ENCODE results near the gene MYL9. TPM values are rescaled to one million over a fixed set of nuclear protein-coding genes. Genes with fewer than 3 reads are reported as not detected.
"Not testable (repeated sequence)": the region's sequence is repeated elsewhere in the genome, so short reads cannot be mapped to it uniquely, and the experiment has no call there.

MYL9 gene
- total and polyA plus RNA-seq, 7 donors, result 23.1 to 86.6 (median 42.5) TPM

GRCh38 chr20:36550790-36551299 lies 9.5 kb downstream of the MYL9 start:
- Histone ChIP-seq H3K27ac (no peak overlapping the region), H3K4me3 (no peak overlapping the region), H3K9me3 (no peaks in the 10 kb centered on the region), H3K36me3 (ENCODE audit: insufficient read depth in 1 of 2, low read depth in 1 of 2) (no peaks in the 10 kb centered on the region), H3K27me3 (ENCODE audit: insufficient read depth in 3 of 3, low read length in 2 of 3) (no peaks in the 10 kb centered on the region), H3K4me1 (no peaks in the 10 kb centered on the region)
- 68 to 70% (median 70%) methylated on average over 15 of the region's 15 CpGs for WGBS, 3 donors
- ATAC-seq, result no peak
- TF ChIP-seq CTCF (IDR thresholded peaks at IDR 0.05), result no peak
- intact Hi-C loops (cut with DNase I), result no loop called here
- DNase-seq, result peak in 1 of 2 donors; percentile 49

GRCh38 chr20:36555248-36555647 lies 13.9 kb downstream of the MYL9 start:
- Histone ChIP-seq H3K27ac (no peak overlapping the region), H3K27me3 (ENCODE audit: insufficient read depth in 3 of 3, low read length in 2 of 3) (no peaks in the 10 kb centered on the region), H3K9me3 (no peaks in the 10 kb centered on the region), H3K36me3 (ENCODE audit: insufficient read depth in 1 of 2, low read depth in 1 of 2) (no peaks in the 10 kb centered on the region), H3K4me3 (no peak overlapping the region), H3K4me1 (no peaks in the 10 kb centered on the region)
- no peak for TF ChIP-seq CTCF (IDR thresholded peaks at IDR 0.05)
- 92 to 96% (median 94%) methylated on average over 2 of the region's 2 CpGs for WGBS, 3 donors
- DNase-seq, result no peak
- intact Hi-C loops (cut with DNase I), result no loop called here
- ATAC-seq, result no peak

- H3K36me3 ChIP-seq (ENCODE audit: insufficient read depth in 1 of 2, low read depth in 1 of 2), result no peaks in the 10 kb centered on the region
- WGBS, 3 donors, result 69 to 73% (median 72%) methylated on average over 2 of the region's 2 CpGs
- no peaks in the 10 kb centered on the region for H3K4me1 ChIP-seq
- H3K27ac ChIP-seq, result no peak overlapping the region
- H3K27me3 ChIP-seq (ENCODE audit: insufficient read depth in 3 of 3, low read length in 2 of 3), result no peaks in the 10 kb centered on the region
- no peaks in the 10 kb centered on the region for H3K9me3 ChIP-seq
- ATAC-seq (no peak), DNase-seq (no peak)
- TF ChIP-seq CTCF (IDR thresholded peaks at IDR 0.05), result no peak
- intact Hi-C loops (cut with DNase I), result no loop called here
- H3K4me3 ChIP-seq, result no peak overlapping the region
Observed at GRCh38 chr20:36562724-36563123, 21.4 kb downstream of the MYL9 start.

GRCh38 chr20:36563374-36563773 lies 22.1 kb downstream of the MYL9 start:
- Histone ChIP-seq H3K27ac (no peak overlapping the region), H3K4me3 (no peak overlapping the region), H3K36me3 (ENCODE audit: insufficient read depth in 1 of 2, low read depth in 1 of 2) (no peaks in the 10 kb centered on the region), H3K9me3 (no peaks in the 10 kb centered on the region), H3K4me1 (no peaks in the 10 kb centered on the region), H3K27me3 (ENCODE audit: insufficient read depth in 3 of 3, low read length in 2 of 3) (no peaks in the 10 kb centered on the region)
- intact Hi-C loops (cut with DNase I), result no loop called here
- WGBS, 3 donors, result 74 to 82% (median 79%) methylated on average over 1 of the region's 1 CpG
- no peak for ATAC-seq
- DNase-seq, result no peak
- TF ChIP-seq CTCF (IDR thresholded peaks at IDR 0.05), result no peak

- H3K9me3 ChIP-seq; ATAC-seq; H3K36me3 ChIP-seq (ENCODE audit: insufficient read depth in 1 of 2, low read depth in 1 of 2); H3K27me3 ChIP-seq (ENCODE audit: insufficient read depth in 3 of 3, low read length in 2 of 3); intact Hi-C loops (cut with DNase I); DNase-seq; H3K4me3 ChIP-seq; H3K4me1 ChIP-seq; H3K27ac ChIP-seq: not testable (repeated sequence)
- 94 to 98% (median 97%) methylated on average over 13 of the region's 13 CpGs for WGBS, 3 donors
Observed at GRCh38 chr20:36564078-36564725, 22.9 kb downstream of the MYL9 start.

- DNase-seq; H3K27ac ChIP-seq; H3K9me3 ChIP-seq; intact Hi-C loops (cut with DNase I); H3K27me3 ChIP-seq (ENCODE audit: insufficient read depth in 3 of 3, low read length in 2 of 3); ATAC-seq; H3K4me3 ChIP-seq; H3K36me3 ChIP-seq (ENCODE audit: insufficient read depth in 1 of 2, low read depth in 1 of 2); H3K4me1 ChIP-seq: not testable (repeated sequence)
- WGBS, 3 donors, result 94 to 98% (median 97%) methylated on average over 6 of the region's 6 CpGs
Observed at GRCh38 chr20:36564726-36565121, 23.4 kb downstream of the MYL9 start.

All from psoas muscle (tissue), 8 donors.